HCT116 (cell line): Measurements from ENCODE around the gene TSTD2. TPM values are rescaled to one million over a fixed set of nuclear protein-coding genes. Genes with fewer than 3 reads are reported as not detected.

Source experiments
- ATAC-seq: fragments of 200-7000 bp; cut with Tn5 transposase; 2 replicates; pipeline ENCODE4 v1.9.1; 2020; ENCODE audit warnings: mild to moderate bottlenecking, moderate library complexity
- BruUV-seq: library from RNA; stranded (reverse); fragments of 400-500 nt; replicated peaks from 2 replicates; lab custom pipeline; 2021; lab: Mats Ljungman, UMichigan
- CTCF ChIA-PET: fragments of 300-600 bp; sonication (Branson Sonifier 250); formaldehyde crosslinking; loops from one replicate; lab custom pipeline; 2021; ENCODE audit warnings: antibody characterized with exemption; lab: Charles Lee
- POLR2A ChIA-PET: fragments of 300-600, 350-600 bp; sonication (Branson Sonifier 250); formaldehyde crosslinking; loops from one replicate; lab custom pipeline; 2021; ENCODE audit warnings: antibody characterized with exemption; lab: Charles Lee
- RAD21 ChIA-PET, 2 experiments: fragments of 300-600 bp; sonication (Branson Sonifier 250); formaldehyde crosslinking; loops; one replicate each; lab custom pipeline; 2023; ENCODE audit warnings: low total read pairs in 2 of 2; ENCODE audit not compliant: uncharacterized antibody in 2 of 2, unreplicated experiment in 2 of 2, low non-redundant PET in 1 of 2; lab: Charles Lee
- DNase-seq: peaks from one replicate; pipeline ENCODE4 v3.0.0-alpha.2; 2010; ENCODE audit warnings: low read depth, low spot score
- H2AFZ ChIP-seq: fragments of 200-600 bp; shearing (Covaris generic), sonication (generic); 2 replicates; pipeline ENCODE4 v1.6.1; 2017; ENCODE audit warnings: low read depth, mixed run types, mixed read lengths, antibody characterized with exemption, low read length; ENCODE audit not compliant: poor library complexity, severe bottlenecking
- H3K27ac ChIP-seq: 2 replicates; pipeline ENCODE4 v1.5.1; 2012; ENCODE audit warnings: low read depth, low read length
- H3K27me3 ChIP-seq: fragments of 200-600 bp; sonication (generic); 2 replicates; pipeline ENCODE4 v1.6.1; 2016; ENCODE audit warnings: mixed run types, low read length, mixed read lengths; ENCODE audit not compliant: insufficient read depth
- H3K36me3 ChIP-seq, 2 experiments: fragments of 200-500 bp in 1 of 2; fragments of 200-600 bp in 1 of 2; sonication (Bioruptor generic) in 1 of 2; sonication (generic) in 1 of 2; 2 replicates each; pipeline versions ENCODE4 v1.5.1 to v1.6.1; 2014 to 2016; ENCODE audit warnings: low read length in 2 of 2, inconsistent platforms in 1 of 2, mixed read lengths in 1 of 2, mixed run types in 1 of 2; ENCODE audit not compliant: insufficient read depth in 2 of 2, control insufficient read depth in 1 of 2
- H3K4me1 ChIP-seq, 2 experiments: fragments of 200-600 bp in 1 of 2; sonication (generic) in 1 of 2; 2 replicates each; pipeline versions ENCODE4 v1.5.1 to v1.6.1; 2012 to 2017; ENCODE audit warnings: low read length in 2 of 2, inconsistent platforms in 1 of 2, mild to moderate bottlenecking in 1 of 2, mixed read lengths in 1 of 2, mixed run types in 1 of 2, moderate library complexity in 1 of 2; ENCODE audit not compliant: insufficient read depth in 2 of 2, control insufficient read depth in 1 of 2
- H3K4me2 ChIP-seq: fragments of 200-600 bp; sonication (generic); 2 replicates; pipeline ENCODE4 v1.6.1; 2017; ENCODE audit warnings: mixed run types, low read length, mixed read lengths
- H3K4me3 ChIP-seq, 2 experiments: fragments of 200-600 bp in 1 of 2; sonication (generic) in 1 of 2; replicated peaks in 1 of 2; 2 replicates each; pipeline ENCODE4 v1.5.1; 2011 to 2016; ENCODE audit warnings: low read length in 2 of 2, control low read depth in 1 of 2, low read depth in 1 of 2, mild to moderate bottlenecking in 1 of 2, mixed read lengths in 1 of 2, mixed run types in 1 of 2
- H3K79me2 ChIP-seq: fragments of 200-600 bp; sonication (generic); 2 replicates; pipeline ENCODE4 v1.6.1; 2017; ENCODE audit warnings: mild to moderate bottlenecking, mixed run types, low read length, moderate library complexity, mixed read lengths; ENCODE audit not compliant: insufficient read depth
- H3K9ac ChIP-seq: fragments of 200-600 bp; sonication (generic); 2 replicates; pipeline ENCODE4 v1.6.1; 2016; ENCODE audit warnings: low read length, mixed read lengths
- H3K9me2 ChIP-seq: fragments of 200-600 bp; sonication (generic), shearing (Covaris generic); 2 replicates; pipeline ENCODE4 v1.6.1; 2017; ENCODE audit warnings: mixed run types, mild to moderate bottlenecking, moderate library complexity; ENCODE audit not compliant: insufficient read depth
- H3K9me3 ChIP-seq, 2 experiments: fragments of 200-500 bp in 1 of 2; fragments of 200-600 bp in 1 of 2; sonication (Bioruptor generic) in 1 of 2; sonication (generic) in 1 of 2; 2 replicates each; pipeline ENCODE4 v1.6.1; 2014 to 2017; ENCODE audit warnings: low read length in 2 of 2, mixed read lengths in 2 of 2, inconsistent platforms in 1 of 2, low read depth in 1 of 2, mild to moderate bottlenecking in 1 of 2, mixed run types in 1 of 2, moderate library complexity in 1 of 2; ENCODE audit not compliant: control insufficient read depth in 1 of 2, insufficient read depth in 1 of 2
- H4K20me1 ChIP-seq: fragments of 200-600 bp; sonication (generic), shearing (Covaris generic); 2 replicates; pipeline ENCODE4 v1.6.1; 2017; ENCODE audit warnings: mixed run types, mild to moderate bottlenecking, moderate library complexity; ENCODE audit not compliant: insufficient read depth
- CBX3 ChIP-seq: IDR thresholded peaks from 2 replicates; pipeline ENCODE4 v1.6.1; 2012; ENCODE audit warnings: low read depth
- ELF1 ChIP-seq: IDR thresholded peaks from 2 replicates; pipeline ENCODE4 v1.6.1; 2012; ENCODE audit warnings: low read depth, borderline replicate concordance
- EZH2 ChIP-seq: fragments of 200-600 bp; sonication (generic); IDR thresholded peaks from 2 replicates; pipeline ENCODE4 v1.6.1; 2017; ENCODE audit warnings: antibody characterized with exemption, mixed run types
- JUND ChIP-seq: IDR thresholded peaks from 2 replicates; pipeline ENCODE4 v1.6.1; 2012
- SP1 ChIP-seq: IDR thresholded peaks from 2 replicates; pipeline ENCODE4 v1.6.1; 2012; ENCODE audit warnings: low read depth
- SRF ChIP-seq: IDR thresholded peaks from 2 replicates; pipeline ENCODE4 v1.6.1; 2012; ENCODE audit warnings: low read depth
- TCF7L2 ChIP-seq: IDR thresholded peaks from 2 replicates; pipeline ENCODE4 v1.7.0; 2011; ENCODE audit warnings: borderline replicate concordance, inconsistent platforms; ENCODE audit not compliant: insufficient read depth, insufficient read length; ENCODE audit errors: extremely low read depth
- YY1 ChIP-seq: IDR thresholded peaks from 2 replicates; pipeline ENCODE4 v1.6.1; 2011; ENCODE audit warnings: low read length, low read depth, moderate library complexity, mild to moderate bottlenecking; ENCODE audit not compliant: insufficient replicate concordance; ENCODE audit errors: extremely low read depth
- ZFX ChIP-seq: fragments of 450-650 bp; IDR thresholded peaks from 2 replicates; pipeline ENCODE4 v1.6.1; 2017
- intact Hi-C: fragments of 100-400 bp; cut with micrococcal nuclease; formaldehyde crosslinking; loops from 2 replicates; pipeline ENCODE4 v1.10.0; 2022
- total RNA-seq: library from RNA; stranded (reverse); gene quantifications from one replicate; pipeline ENCODE4 v1.2.1, GENCODE V29; 2021; ENCODE audit not compliant: unreplicated experiment
- TF ChIP-seq, protein P1 (sequence below): IDR thresholded peaks from 2 replicates; pipeline ENCODE4 v1.6.1; 2012; ENCODE audit warnings: low read depth
- TF ChIP-seq, protein P2 (sequence below), 3 experiments: fragments of 200-600 bp in 1 of 3; sonication (generic) in 1 of 3; IDR thresholded peaks in 2 of 3; conservative IDR thresholded peaks in 1 of 3; 2 replicates each; pipeline ENCODE4 v1.5.1; 2012 to 2017; ENCODE audit warnings: low read depth in 2 of 3, low read length in 2 of 3, antibody characterized with exemption in 1 of 3, borderline replicate concordance in 1 of 3, control low read depth in 1 of 3, mild to moderate bottlenecking in 1 of 3, mixed read lengths in 1 of 3, mixed run types in 1 of 3, moderate library complexity in 1 of 3; ENCODE audit not compliant: insufficient read depth in 1 of 3

TSTD2 gene
- total RNA-seq, 1 experiment from 2014 or later: 16.0 TPM

DNA sequence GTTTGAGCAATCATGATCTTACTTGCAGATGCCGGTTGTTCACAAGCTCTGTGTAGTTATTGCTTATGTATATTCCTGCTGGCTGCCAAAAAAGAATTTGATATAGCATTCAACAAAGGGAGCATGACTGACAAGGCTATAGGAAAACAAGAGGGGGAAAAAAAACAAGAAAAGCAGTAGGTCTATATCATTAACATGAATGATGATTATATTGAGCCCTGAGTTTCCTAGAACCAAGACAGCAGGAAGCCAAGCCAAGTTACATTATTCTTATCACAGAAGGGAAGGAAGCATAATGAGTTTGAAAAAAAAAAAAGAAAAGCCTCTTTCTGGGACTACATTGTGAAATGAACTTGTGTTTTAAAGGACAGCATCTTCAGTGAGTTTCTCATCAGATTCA is 41.0 kb downstream of the TSTD2 start:
- DNase-seq: no peak
- H4K20me1 ChIP-seq: no peaks in the 10 kb centered on the region
- intact Hi-C loops: no loop called here
- no peaks in the 10 kb centered on the region for H3K27me3 ChIP-seq
- no peak for ATAC-seq
- no peaks in the 10 kb centered on the region for H3K79me2 ChIP-seq
- RAD21 ChIA-PET: no interaction called here
- no peaks in the 10 kb centered on the region for H3K9me2 ChIP-seq
- TF ChIP-seq SRF (no peak), EZH2 (no peak), ZFX (no peak), SP1 (no peak), TCF7L2 (no peak)
- TF ChIP-seq, protein P1, sequence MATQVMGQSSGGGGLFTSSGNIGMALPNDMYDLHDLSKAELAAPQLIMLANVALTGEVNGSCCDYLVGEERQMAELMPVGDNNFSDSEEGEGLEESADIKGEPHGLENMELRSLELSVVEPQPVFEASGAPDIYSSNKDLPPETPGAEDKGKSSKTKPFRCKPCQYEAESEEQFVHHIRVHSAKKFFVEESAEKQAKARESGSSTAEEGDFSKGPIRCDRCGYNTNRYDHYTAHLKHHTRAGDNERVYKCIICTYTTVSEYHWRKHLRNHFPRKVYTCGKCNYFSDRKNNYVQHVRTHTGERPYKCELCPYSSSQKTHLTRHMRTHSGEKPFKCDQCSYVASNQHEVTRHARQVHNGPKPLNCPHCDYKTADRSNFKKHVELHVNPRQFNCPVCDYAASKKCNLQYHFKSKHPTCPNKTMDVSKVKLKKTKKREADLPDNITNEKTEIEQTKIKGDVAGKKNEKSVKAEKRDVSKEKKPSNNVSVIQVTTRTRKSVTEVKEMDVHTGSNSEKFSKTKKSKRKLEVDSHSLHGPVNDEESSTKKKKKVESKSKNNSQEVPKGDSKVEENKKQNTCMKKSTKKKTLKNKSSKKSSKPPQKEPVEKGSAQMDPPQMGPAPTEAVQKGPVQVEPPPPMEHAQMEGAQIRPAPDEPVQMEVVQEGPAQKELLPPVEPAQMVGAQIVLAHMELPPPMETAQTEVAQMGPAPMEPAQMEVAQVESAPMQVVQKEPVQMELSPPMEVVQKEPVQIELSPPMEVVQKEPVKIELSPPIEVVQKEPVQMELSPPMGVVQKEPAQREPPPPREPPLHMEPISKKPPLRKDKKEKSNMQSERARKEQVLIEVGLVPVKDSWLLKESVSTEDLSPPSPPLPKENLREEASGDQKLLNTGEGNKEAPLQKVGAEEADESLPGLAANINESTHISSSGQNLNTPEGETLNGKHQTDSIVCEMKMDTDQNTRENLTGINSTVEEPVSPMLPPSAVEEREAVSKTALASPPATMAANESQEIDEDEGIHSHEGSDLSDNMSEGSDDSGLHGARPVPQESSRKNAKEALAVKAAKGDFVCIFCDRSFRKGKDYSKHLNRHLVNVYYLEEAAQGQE: no peak
- no peaks in the 10 kb centered on the region for H3K9me3 ChIP-seq
- no peak overlapping the region for H3K4me3 ChIP-seq
- no peak overlapping the region for H3K4me2 ChIP-seq
- no peaks in the 10 kb centered on the region for H3K4me1 ChIP-seq
- no peak overlapping the region for H3K9ac ChIP-seq
- BruUV-seq: no TSS peak
- CTCF ChIA-PET: no interaction called here
- H3K27ac ChIP-seq: no peak overlapping the region
- H2AFZ ChIP-seq: no peak overlapping the region
- POLR2A ChIA-PET: no interaction called here
- H3K36me3 ChIP-seq: no peaks in the 10 kb centered on the region

DNA sequence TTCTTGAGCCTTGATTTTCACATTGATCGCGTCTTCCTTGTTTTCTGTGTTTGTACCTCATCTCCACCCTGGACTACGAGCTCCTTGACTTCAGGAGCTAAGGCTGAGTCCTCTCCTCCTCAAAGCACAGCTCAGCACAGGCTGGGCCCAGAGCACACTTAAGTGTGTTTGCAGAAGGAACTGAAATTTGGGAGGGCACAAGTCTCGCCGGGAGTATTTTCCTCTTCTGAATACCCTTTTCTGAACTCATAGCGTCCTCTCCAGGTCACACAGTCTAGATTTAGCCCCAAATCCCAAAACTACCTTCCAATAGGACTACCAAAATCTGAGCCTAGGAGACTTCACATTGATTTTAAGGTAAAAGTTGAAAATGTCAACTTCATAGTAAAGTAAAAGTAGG is 41.6 kb downstream of the TSTD2 start:
- no peak overlapping the region for H3K4me3 ChIP-seq
- no peaks in the 10 kb centered on the region for H3K36me3 ChIP-seq
- ChIA-PET RAD21 (no interaction called here), CTCF (no interaction called here), POLR2A (no interaction called here)
- ATAC-seq (no peak), DNase-seq (no peak)
- H3K9me3 ChIP-seq: no peaks in the 10 kb centered on the region
- H3K79me2 ChIP-seq: no peaks in the 10 kb centered on the region
- no TSS peak for BruUV-seq
- no peaks in the 10 kb centered on the region for H3K9me2 ChIP-seq
- intact Hi-C loops: no loop called here
- H3K27me3 ChIP-seq: no peaks in the 10 kb centered on the region
- H4K20me1 ChIP-seq: no peaks in the 10 kb centered on the region
- no peaks in the 10 kb centered on the region for H3K4me1 ChIP-seq
- H3K27ac ChIP-seq: no peak overlapping the region
- no peak overlapping the region for H3K4me2 ChIP-seq
- H2AFZ ChIP-seq: no peak overlapping the region
- no peak overlapping the region for H3K9ac ChIP-seq
- TF ChIP-seq YY1 (no peak), ZFX (no peak), SRF (no peak), CBX3 (no peak), JUND (no peak), ELF1 (no peak), TCF7L2 (no peak)
- TF ChIP-seq, protein P1: no peak
- TF ChIP-seq, protein P2, sequence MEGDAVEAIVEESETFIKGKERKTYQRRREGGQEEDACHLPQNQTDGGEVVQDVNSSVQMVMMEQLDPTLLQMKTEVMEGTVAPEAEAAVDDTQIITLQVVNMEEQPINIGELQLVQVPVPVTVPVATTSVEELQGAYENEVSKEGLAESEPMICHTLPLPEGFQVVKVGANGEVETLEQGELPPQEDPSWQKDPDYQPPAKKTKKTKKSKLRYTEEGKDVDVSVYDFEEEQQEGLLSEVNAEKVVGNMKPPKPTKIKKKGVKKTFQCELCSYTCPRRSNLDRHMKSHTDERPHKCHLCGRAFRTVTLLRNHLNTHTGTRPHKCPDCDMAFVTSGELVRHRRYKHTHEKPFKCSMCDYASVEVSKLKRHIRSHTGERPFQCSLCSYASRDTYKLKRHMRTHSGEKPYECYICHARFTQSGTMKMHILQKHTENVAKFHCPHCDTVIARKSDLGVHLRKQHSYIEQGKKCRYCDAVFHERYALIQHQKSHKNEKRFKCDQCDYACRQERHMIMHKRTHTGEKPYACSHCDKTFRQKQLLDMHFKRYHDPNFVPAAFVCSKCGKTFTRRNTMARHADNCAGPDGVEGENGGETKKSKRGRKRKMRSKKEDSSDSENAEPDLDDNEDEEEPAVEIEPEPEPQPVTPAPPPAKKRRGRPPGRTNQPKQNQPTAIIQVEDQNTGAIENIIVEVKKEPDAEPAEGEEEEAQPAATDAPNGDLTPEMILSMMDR (IDR thresholded peaks at IDR 0.05 in 2 of 3, conservative IDR thresholded peaks at IDR 0.05 in 1 of 3; ENCODE audit: borderline replicate concordance in 1 of 3, insufficient read depth in 1 of 3, low read depth in 2 of 3, low read length in 2 of 3): no peak
